ENCODE data around the gene AP3B1. TPM values are rescaled to one million over a fixed set of nuclear protein-coding genes. Genes with fewer than 3 reads are reported as not detected.

AP3B1 gene
- total RNA-seq, 6 donors from 2014 or later, result 25.7 to 66.9 (median 37.8) TPM

DNA sequence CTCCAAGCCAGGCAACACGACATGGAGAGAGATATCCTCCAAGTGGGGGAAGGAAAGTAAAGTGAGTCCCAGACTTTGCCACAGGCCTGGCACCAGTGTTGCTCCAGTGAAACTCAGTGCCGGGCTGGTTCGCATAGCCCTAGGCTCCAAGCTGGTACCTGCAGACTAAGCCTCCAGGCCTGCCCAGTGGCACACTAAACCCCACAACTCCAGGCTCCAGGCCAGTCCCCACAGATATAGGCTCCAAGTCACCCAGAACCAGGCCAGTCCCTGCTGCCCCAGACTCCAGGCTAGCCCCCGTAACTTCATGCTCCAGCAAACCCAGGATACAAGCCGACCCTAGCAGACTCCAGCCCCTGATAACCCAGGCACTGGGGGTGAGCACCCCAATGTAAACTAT, 23.0 kb upstream of the AP3B1 start:
- H3K27ac ChIP-seq, result no peak overlapping the region
- DNase-seq, result no peak
- WGBS, 2 donors, result 65 to 84% methylated on average over 5 of the region's 5 CpGs
- H3K27me3 ChIP-seq, result no peaks in the 10 kb centered on the region
- ATAC-seq (ENCODE audit: low FRiP score in 2 of 2), result no peak
- no peak for TF ChIP-seq POLR2AphosphoS5 (IDR thresholded peaks at IDR 0.05)
- TF ChIP-seq, protein P1, sequence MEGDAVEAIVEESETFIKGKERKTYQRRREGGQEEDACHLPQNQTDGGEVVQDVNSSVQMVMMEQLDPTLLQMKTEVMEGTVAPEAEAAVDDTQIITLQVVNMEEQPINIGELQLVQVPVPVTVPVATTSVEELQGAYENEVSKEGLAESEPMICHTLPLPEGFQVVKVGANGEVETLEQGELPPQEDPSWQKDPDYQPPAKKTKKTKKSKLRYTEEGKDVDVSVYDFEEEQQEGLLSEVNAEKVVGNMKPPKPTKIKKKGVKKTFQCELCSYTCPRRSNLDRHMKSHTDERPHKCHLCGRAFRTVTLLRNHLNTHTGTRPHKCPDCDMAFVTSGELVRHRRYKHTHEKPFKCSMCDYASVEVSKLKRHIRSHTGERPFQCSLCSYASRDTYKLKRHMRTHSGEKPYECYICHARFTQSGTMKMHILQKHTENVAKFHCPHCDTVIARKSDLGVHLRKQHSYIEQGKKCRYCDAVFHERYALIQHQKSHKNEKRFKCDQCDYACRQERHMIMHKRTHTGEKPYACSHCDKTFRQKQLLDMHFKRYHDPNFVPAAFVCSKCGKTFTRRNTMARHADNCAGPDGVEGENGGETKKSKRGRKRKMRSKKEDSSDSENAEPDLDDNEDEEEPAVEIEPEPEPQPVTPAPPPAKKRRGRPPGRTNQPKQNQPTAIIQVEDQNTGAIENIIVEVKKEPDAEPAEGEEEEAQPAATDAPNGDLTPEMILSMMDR (IDR thresholded peaks at IDR 0.05), result no peak
- no peak for TF ChIP-seq EP300 (IDR thresholded peaks at IDR 0.05)
- TF ChIP-seq POLR2A (IDR thresholded peaks at IDR 0.05), result no peak
- no peaks in the 10 kb centered on the region for H3K36me3 ChIP-seq
- H3K9me3 ChIP-seq, result no peaks in the 10 kb centered on the region
- H3K4me1 ChIP-seq, result no peaks in the 10 kb centered on the region
- H3K4me3 ChIP-seq, result no peak overlapping the region

DNA sequence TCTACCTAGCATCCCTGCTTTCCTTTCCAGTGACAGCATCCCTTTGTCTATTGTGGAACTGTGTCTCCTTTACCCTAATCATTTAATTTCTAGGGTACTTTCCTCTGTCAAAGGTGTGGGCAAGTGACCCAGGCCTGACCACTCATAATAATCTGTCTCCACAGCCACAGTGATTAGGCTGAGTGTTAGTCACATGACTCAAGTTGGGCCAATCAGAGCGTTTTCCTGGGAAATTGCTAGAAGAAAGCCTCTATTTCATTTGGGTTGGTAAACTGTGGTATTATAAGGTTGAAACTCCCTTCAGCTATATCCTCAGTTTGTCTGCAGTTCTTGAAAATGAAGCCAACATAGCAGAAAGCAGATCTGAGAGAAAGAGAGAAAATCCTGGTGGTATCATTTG, 14.2 kb upstream of the AP3B1 start:
- H3K27ac ChIP-seq, result no peak overlapping the region
- no peak overlapping the region for H3K4me3 ChIP-seq
- H3K4me1 ChIP-seq, result no peaks in the 10 kb centered on the region
- H3K36me3 ChIP-seq, result no peaks in the 10 kb centered on the region
- 94 to 100% methylated on average over 1 of the region's 1 CpG for WGBS, 2 donors
- DNase-seq (no peak), ATAC-seq (ENCODE audit: low FRiP score in 2 of 2) (no peak)
- no peaks in the 10 kb centered on the region for H3K9me3 ChIP-seq
- TF ChIP-seq, protein P1 (IDR thresholded peaks at IDR 0.05), result no peak
- no peak for TF ChIP-seq POLR2AphosphoS5 (IDR thresholded peaks at IDR 0.05)
- TF ChIP-seq EP300 (IDR thresholded peaks at IDR 0.05), result no peak
- no peak for TF ChIP-seq POLR2A (IDR thresholded peaks at IDR 0.05)
- H3K27me3 ChIP-seq, result no peaks in the 10 kb centered on the region

DNA sequence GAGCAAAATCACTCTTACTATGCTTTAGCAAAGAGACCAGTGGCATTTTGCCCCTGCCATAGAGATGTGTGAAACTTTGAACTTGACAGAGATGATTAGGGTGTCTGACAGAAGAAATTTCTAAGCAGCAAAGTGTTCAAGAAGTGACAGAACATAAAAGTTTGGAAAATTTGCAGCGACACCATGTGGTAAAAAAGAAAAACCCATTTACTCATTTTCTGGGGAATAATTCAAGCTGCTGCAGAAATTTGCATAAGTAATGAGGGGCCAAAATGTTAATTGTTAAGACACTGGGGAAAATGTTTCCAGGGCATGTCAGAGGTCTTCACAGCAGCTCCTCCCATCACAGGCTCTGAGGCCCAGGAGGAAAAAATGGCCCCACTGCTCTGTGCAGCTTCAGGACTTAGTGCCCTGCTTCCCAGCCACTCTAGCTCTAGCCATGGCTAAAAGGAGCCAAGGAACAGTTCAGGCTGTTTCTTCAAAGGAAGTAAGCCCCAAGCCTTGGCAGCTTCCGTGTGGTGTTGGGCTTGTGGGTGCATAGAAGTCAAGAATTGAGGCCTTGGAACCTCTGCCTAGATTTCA, 6.1 kb upstream of the AP3B1 start:
- TF ChIP-seq, protein P1 (IDR thresholded peaks at IDR 0.05), result peak in 4 of 6 experiments; percentile 14 to 23 (median 21)
- no peak for TF ChIP-seq POLR2A (IDR thresholded peaks at IDR 0.05)
- H3K36me3 ChIP-seq, result no peaks in the 10 kb centered on the region
- H3K4me1 ChIP-seq, result peaks cover 4 to 5% (median 4%) of the 10 kb centered on the region in 4 donors
- no peak overlapping the region for H3K27ac ChIP-seq
- 28 to 37% methylated on average over 2 of the region's 2 CpGs for WGBS, 2 donors
- no peaks in the 10 kb centered on the region for H3K9me3 ChIP-seq
- H3K27me3 ChIP-seq, result no peaks in the 10 kb centered on the region
- no peak overlapping the region for H3K4me3 ChIP-seq
- ATAC-seq (ENCODE audit: low FRiP score in 2 of 2), result no peak
- no peak for DNase-seq

DNA sequence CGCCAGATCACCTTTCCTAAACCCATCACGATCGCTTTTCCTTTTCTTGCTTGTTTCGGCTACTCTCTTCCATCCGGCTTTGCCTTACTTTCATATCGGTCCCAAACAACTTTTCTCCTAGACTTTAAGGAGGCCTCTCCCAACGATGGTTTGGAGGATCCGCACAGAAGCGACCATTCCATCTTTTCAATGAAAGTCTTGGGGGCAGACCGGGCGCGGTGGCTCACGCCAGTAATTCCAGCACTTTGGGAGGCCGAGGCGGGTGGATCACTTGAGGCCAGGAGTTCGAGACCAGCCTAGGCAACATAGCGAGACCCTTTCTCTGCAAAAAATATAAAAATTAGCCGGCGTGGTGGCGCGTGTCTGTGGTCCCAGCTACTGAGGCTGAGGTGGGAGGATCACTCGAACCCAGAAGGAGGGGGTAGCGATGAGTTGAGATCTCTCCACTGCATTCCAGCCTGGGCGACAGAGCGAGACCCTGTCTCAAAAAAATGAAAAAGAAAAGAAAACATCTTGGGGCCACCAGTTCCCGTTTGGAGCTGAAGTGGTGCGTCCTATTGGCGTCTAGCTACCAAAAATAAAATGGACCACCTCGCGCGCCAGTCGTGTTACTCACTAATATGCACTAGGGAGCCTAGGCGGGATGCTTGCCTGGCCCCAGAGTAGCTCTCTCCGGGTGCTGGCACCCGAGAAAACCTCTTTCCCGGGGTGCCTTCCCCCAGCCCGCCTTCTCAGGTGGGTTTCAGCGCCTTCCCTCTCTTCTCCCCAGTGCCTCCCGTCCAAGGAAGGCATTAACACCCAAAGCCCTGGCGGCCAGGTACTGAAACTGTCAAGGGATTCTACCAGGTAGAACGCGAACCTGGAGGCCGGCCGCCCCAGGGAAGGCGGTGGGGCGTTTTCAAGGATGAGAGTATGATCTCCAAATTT, 800 bp upstream of the AP3B1 start:
- peak; percentile 66 to 78 for DNase-seq
- WGBS, 2 donors, result 4 to 5% methylated on average over 31 to 46 of the region's 46 CpGs
- peak overlapping the region; percentile 40 to 82 (median 75) for H3K4me3 ChIP-seq
- peaks cover 20 to 32% (median 24%) of the 10 kb centered on the region in 4 donors for H3K4me1 ChIP-seq
- H3K27me3 ChIP-seq, result no peaks in the 10 kb centered on the region
- no peaks in the 10 kb centered on the region for H3K36me3 ChIP-seq
- no peak for TF ChIP-seq EP300 (IDR thresholded peaks at IDR 0.05)
- TF ChIP-seq, protein P1 (IDR thresholded peaks at IDR 0.05), result peak; percentile 22 to 49 (median 40)
- no peaks in the 10 kb centered on the region for H3K9me3 ChIP-seq
- ATAC-seq (ENCODE audit: low FRiP score in 2 of 2), result peak; percentile 56 to 70
- H3K27ac ChIP-seq, result peak overlapping the region; percentile 85 to 95 (median 92)

All from upper lobe of left lung (tissue), 6 donors.